Mononuclear cell (primary cell): ENCODE measurements around the gene REST. TPM values are rescaled to one million over a fixed set of nuclear protein-coding genes. Genes with fewer than 3 reads are reported as not detected.

ENCODE experiments used
- H3K27me3 ChIP-seq: 2 replicates; pipeline ENCODE4 v1.6.0; 2011; ENCODE audit warnings: low read length, control low read depth; ENCODE audit not compliant: insufficient read depth
- H3K4me1 ChIP-seq: 2 replicates; pipeline ENCODE4 v1.5.1; 2011; ENCODE audit warnings: mild to moderate bottlenecking, low read length, control low read depth; ENCODE audit not compliant: insufficient read depth
- H3K4me3 ChIP-seq: 2 replicates; pipeline ENCODE4 v1.5.1; 2011; ENCODE audit warnings: mild to moderate bottlenecking, low read length, moderate library complexity
- H3K9me3 ChIP-seq: 2 replicates; pipeline ENCODE4 v1.5.1; 2011; ENCODE audit warnings: low read depth, mild to moderate bottlenecking, control low read depth, low read length
- total RNA-seq: library from RNA; depleted of rRNA; stranded (reverse); fragments of >200 nt; gene quantifications from one replicate; pipeline ENCODE4 v1.2.3, GENCODE V29; 2012

REST gene
- total RNA-seq, 1 donor = 65.8 TPM

- no peaks in the 10 kb centered on the region for H3K27me3 ChIP-seq
- H3K4me1 ChIP-seq = no peaks in the 10 kb centered on the region
- no peak overlapping the region for H3K4me3 ChIP-seq
- H3K9me3 ChIP-seq = no peaks in the 10 kb centered on the region
Measured at GRCh38 chr4:56940403-56940802, 32.7 kb downstream of the REST start.

DNA sequence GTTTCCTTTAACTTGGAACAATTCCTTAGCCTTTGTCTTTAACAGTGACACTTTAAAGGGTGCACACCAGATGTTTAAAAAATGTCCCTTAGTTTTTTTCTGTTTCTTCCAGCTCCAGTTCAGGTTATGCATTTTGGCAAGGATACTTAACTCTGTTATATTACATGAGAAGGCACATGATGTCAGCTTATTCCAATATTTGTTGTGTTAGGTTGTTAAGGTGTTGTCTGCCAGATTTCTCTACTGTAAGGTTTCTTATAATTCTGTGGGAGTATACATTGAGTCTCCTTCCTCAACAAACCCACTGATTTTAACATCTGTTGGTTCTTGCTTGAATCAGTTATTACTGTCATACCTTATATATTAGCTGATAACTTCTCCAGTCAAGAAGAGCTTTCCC is 33.3 kb downstream of the REST start:
- H3K9me3 ChIP-seq = no peaks in the 10 kb centered on the region
- no peaks in the 10 kb centered on the region for H3K4me1 ChIP-seq
- H3K27me3 ChIP-seq = no peaks in the 10 kb centered on the region
- no peak overlapping the region for H3K4me3 ChIP-seq

DNA sequence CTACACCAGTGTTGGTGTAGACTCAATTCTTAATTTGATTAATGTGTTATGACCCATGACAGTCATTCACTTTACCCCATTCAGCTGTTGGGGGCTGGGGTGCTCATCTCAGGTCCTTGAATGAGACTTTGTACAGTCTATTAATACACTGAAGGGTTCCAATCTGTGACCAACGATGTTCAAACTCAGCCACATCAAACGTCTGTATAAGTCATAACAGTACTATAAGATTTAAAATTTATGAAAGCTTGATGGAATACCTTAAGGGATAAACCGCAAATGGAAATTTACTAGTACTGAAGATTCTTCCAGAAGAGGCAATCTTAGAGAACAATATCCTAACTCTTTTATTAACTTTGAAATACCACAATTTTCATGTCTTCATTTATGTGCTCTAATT is 33.7 kb downstream of the REST start:
- no peaks in the 10 kb centered on the region for H3K4me1 ChIP-seq
- H3K4me3 ChIP-seq = no peak overlapping the region
- H3K27me3 ChIP-seq = no peaks in the 10 kb centered on the region
- H3K9me3 ChIP-seq = no peaks in the 10 kb centered on the region

DNA sequence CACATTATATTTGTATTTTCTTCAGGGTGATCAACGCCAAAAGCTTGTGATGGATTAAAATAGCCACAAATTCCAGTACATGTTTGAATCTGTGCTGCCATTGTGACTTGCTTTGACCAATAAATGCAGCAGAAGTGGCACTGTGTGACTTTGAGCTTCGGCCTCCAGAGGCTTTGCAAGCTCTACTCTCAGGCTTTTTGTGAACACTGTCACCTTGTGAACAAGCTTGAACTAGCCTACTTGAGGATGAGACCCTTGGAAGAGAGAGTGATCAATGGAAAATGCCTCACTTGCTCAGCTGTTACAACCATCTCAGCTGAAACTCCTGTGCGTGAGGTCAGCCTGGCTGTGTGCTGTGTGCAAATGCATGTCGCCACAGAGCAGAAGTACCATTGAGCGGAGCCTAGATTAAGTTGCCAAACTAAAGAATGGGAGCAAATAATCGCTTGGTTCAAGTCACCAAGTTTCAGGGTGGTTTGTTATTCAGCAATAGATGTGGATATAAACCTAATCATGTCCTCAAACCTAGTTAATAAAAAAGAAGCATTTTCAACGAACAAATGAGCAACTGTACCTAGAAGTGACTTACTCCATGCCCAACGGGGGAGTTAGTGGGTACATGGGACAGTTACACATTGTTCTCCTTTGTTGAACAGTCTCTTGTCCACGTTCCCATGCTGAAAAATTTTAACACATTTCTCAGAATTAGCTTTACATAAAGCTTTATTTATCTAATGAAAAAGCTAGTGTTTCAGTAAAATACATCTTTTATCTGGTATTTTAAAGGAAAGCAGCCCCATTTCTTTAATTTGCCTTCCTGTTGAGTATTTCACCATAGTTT is 46.2 kb downstream of the REST start:
- peaks cover 3% of the 10 kb centered on the region for H3K4me1 ChIP-seq
- no peak overlapping the region for H3K4me3 ChIP-seq
- H3K9me3 ChIP-seq = no peaks in the 10 kb centered on the region

GRCh38 chr4:56958111-56958517 is 50.4 kb downstream of the REST start:
- no peaks in the 10 kb centered on the region for H3K9me3 ChIP-seq
- no peaks in the 10 kb centered on the region for H3K27me3 ChIP-seq
- H3K4me1 ChIP-seq = peaks cover 6% of the 10 kb centered on the region
- H3K4me3 ChIP-seq = no peak overlapping the region

More for the DNA sequence above, 46.2 kb downstream of the REST start:
- no peaks in the 10 kb centered on the region for H3K27me3 ChIP-seq

- peaks cover 6% of the 10 kb centered on the region for H3K4me1 ChIP-seq
- H3K27me3 ChIP-seq = no peaks in the 10 kb centered on the region
- no peak overlapping the region for H3K4me3 ChIP-seq
- no peaks in the 10 kb centered on the region for H3K9me3 ChIP-seq
Measured at GRCh38 chr4:56959100-56959499, 51.4 kb downstream of the REST start.

- H3K27me3 ChIP-seq = no peaks in the 10 kb centered on the region
- no peaks in the 10 kb centered on the region for H3K9me3 ChIP-seq
- no peak overlapping the region for H3K4me3 ChIP-seq
- peaks cover 6% of the 10 kb centered on the region for H3K4me1 ChIP-seq
Measured at GRCh38 chr4:56961107-56961500, 53.4 kb downstream of the REST start.

DNA sequence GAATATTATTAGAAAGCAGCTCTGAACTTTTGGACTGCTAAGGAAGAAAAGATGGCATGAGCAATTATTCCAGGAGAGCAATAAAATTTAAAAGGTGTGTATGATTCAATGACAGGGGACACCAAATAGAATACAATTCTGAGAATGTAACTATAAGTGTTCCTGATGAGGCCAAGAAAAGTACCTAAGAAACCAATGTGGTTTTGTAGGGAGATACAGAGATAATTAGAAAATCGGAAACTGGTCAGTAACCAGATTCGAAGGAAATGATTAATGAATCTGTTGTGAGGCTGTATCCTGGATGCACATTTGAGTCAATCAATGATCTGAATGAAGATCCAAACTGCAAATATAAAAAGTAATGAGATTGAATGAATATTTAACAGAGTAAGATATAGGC is 63.7 kb downstream of the REST start:
- Histone ChIP-seq H3K27me3 (no peaks in the 10 kb centered on the region), H3K9me3 (peaks cover 6% of the 10 kb centered on the region), H3K4me3 (no peak overlapping the region), H3K4me1 (peaks cover 23% of the 10 kb centered on the region)

- H3K4me1 ChIP-seq = peaks cover 27% of the 10 kb centered on the region
- no peak overlapping the region for H3K4me3 ChIP-seq
- no peaks in the 10 kb centered on the region for H3K27me3 ChIP-seq
- peaks cover 6% of the 10 kb centered on the region for H3K9me3 ChIP-seq
Measured at GRCh38 chr4:56972389-56972788, 64.7 kb downstream of the REST start.

DNA sequence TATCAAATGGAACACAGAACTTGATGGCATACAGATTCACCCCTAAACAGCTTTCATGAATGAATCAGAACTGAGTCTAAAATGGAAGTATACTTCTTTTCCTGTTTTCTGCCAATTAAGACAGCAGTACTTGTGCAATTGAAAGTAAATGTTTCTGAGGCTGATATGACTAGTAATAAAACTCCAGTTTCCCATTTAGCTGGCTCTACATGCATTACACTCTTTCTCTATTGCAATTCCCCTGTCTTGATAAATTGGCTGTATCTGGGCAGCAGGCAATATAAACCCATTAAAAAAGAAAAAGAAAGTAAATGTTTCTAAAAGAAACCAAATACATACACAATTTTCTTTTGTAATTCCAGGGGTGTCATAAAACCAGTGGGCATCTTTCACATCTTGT is 65.1 kb downstream of the REST start:
- Histone ChIP-seq H3K4me1 (peaks cover 27% of the 10 kb centered on the region), H3K4me3 (no peak overlapping the region), H3K27me3 (no peaks in the 10 kb centered on the region), H3K9me3 (peaks cover 6% of the 10 kb centered on the region)

DNA sequence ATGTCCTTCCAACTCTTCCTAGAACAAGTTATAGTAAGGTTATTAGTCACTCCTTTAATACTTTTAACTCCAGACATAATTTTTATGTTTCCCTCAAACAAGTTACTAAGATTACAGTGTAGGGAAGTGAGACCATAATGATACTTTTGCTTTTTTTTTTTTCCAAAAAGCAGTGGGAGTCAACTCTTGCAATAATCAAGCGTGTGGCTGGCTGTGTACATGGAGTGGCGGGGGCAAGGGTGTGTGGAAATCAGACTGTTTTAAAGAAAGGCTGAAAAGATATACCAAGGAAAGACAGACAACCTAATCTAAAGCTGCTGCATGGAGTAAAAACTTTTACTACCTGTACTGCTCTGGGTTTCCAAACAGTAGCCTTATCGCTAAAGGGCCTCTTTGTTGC is 65.6 kb downstream of the REST start:
- no peaks in the 10 kb centered on the region for H3K27me3 ChIP-seq
- no peak overlapping the region for H3K4me3 ChIP-seq
- peaks cover 27% of the 10 kb centered on the region for H3K4me1 ChIP-seq
- peaks cover 6% of the 10 kb centered on the region for H3K9me3 ChIP-seq

GRCh38 chr4:56976283-56976836 is 68.7 kb downstream of the REST start:
- Histone ChIP-seq H3K4me3 (peak overlapping the region; percentile 92), H3K4me1 (peaks cover 47% of the 10 kb centered on the region), H3K27me3 (no peaks in the 10 kb centered on the region), H3K9me3 (peaks cover 6% of the 10 kb centered on the region)

DNA sequence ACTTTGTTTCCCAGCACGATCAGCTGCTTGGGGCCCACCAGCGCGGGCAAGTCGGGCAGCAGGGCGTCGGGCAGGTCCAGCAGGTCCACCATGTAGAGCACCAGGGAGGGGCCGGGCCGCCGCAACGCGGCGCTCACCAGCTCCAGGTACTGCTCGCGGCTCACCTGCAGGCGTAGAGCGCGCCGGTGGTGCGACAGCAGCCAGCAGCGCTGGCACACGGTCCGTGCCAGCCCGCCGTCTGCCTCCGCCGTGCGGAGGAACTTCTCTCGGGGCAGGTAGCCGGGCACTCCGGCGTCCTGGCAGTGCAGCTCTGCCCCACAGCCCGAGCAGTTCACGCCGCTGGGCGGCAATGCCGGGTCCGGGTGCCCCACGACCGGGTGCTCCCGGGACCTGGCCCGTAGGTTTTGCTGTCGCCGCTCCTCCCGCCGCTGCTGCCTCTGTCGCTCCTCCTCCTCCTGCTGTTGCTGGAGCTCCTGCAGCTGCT is 69.2 kb downstream of the REST start:
- Histone ChIP-seq H3K4me1 (peaks cover 51% of the 10 kb centered on the region), H3K4me3 (peak overlapping the region; percentile 92), H3K27me3 (no peaks in the 10 kb centered on the region), H3K9me3 (peaks cover 6% of the 10 kb centered on the region)

DNA sequence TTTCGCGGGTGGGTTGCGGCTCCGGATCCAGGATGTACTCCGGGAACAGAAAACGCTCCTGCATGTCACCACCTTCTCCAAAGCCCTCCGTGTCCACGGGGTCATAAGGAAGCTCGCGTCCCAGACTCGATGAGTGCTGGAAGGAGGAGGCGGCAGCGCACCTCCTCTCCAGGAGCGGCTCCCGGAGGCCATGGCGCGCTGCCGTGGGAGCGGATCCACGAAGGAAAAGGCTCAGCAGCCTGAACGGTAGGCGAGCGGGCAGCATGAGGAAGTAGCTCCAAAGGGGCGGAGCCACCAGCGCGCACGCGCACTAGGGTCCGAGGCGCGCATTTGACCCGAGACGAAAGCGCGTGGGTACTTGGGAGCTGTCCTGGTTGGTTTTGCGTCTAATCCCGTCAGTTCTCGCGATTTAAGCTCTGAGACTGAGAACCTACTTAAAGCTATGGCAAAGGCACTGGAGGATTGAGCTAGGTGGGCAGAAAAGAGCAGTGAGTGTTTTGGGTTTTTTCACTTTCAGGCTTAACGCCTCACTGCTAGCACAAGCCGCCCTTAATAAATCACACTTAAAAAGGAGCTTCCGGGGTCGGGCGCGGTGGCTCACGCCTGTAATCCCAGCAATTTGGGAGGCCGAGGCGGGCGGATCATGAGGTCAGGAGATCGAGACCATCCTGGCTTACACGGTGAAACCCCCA is 69.8 kb downstream of the REST start, which contains the start of gene NOA1:
Gene NOA1, minus strand, starts transcription at position 286 of the 692 bp plus-strand sequence. Its CDS starts 21 bp downstream, at position 265.
- H3K4me1 ChIP-seq = peaks cover 57% of the 10 kb centered on the region

GRCh38 chr4:56978750-56979303 is 71.1 kb downstream of the REST start, which contains the start of gene POLR2B:
Gene POLR2B (plus strand): TSS chr4:56978896. CDS start chr4:56978986, 90 bp downstream.
- peaks cover 67% of the 10 kb centered on the region for H3K4me1 ChIP-seq
- no peaks in the 10 kb centered on the region for H3K9me3 ChIP-seq
- H3K4me3 ChIP-seq = peak within 1 kb of the TSS; percentile 92
- H3K27me3 ChIP-seq = no peaks in the 10 kb centered on the region

More for the DNA sequence above, 69.8 kb downstream of the REST start, which contains the start of gene NOA1:
- Histone ChIP-seq H3K4me3 (peak within 1 kb of the TSS; percentile 92), H3K9me3 (peaks cover 6% of the 10 kb centered on the region), H3K27me3 (no peaks in the 10 kb centered on the region)
